Measurements from ENCODE around the gene ERLEC1. TPM values are rescaled to one million over a fixed set of nuclear protein-coding genes. Genes with fewer than 3 reads are reported as not detected.

ERLEC1 gene
- total RNA-seq, 2 donors from 2014 or later: 70.3 to 73.2 TPM

- no peak overlapping the region for H3K27ac ChIP-seq
- no peak for DNase-seq (ENCODE audit: low spot score)
- H3K4me1 ChIP-seq (replicated peaks): no peaks in the 10 kb centered on the region
- no peak for TF ChIP-seq CTCF (IDR thresholded peaks at IDR 0.05)
- no peak for TF ChIP-seq POLR2A (IDR thresholded peaks at IDR 0.05)
- no peak for TF ChIP-seq POLR2AphosphoS5 (IDR thresholded peaks at IDR 0.05)
- H3K4me3 ChIP-seq: no peak overlapping the region
- intact Hi-C loops (cut with DNase I): no loop called here
- peaks cover 0 to 7% of the 10 kb centered on the region in 2 donors for H3K36me3 ChIP-seq
- H3K27me3 ChIP-seq (replicated peaks; ENCODE audit: insufficient read depth): no peaks in the 10 kb centered on the region
- WGBS: 83% methylated on average over 3 of the region's 3 CpGs
- no peaks in the 10 kb centered on the region for H3K9me3 ChIP-seq
Measured at GRCh38 chr2:53811601-53812000, 24.8 kb downstream of the ERLEC1 start.

DNA sequence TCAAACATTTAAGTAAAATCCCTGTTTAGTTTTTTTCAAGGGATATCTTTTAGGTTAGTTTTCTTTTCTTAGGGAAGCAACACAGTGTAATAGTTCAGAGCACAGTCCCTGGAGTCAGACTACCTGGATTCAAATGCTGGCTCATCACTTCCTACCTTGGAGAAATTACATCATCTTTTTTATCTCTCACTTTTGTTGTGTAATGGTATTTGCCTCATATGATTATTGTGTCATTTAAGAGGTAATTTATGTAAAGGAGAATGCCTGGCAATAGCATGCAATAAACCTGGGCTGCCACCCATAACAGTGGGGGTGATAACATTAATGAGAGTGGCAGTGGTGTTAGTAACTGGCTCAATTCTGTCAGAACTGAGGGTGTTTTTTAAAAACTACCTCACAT lies 26.3 kb downstream of the ERLEC1 start:
- Histone ChIP-seq H3K4me1 (replicated peaks) (no peaks in the 10 kb centered on the region), H3K4me3 (no peak overlapping the region), H3K27ac (no peak overlapping the region), H3K36me3 (peaks cover 0 to 6% of the 10 kb centered on the region in 2 donors), H3K9me3 (no peaks in the 10 kb centered on the region), H3K27me3 (replicated peaks; ENCODE audit: insufficient read depth) (no peaks in the 10 kb centered on the region)
- no peak for DNase-seq (ENCODE audit: low spot score)
- intact Hi-C loops (cut with DNase I): no loop called here
- TF ChIP-seq CTCF (IDR thresholded peaks at IDR 0.05) (no peak), POLR2A (IDR thresholded peaks at IDR 0.05) (no peak), POLR2AphosphoS5 (IDR thresholded peaks at IDR 0.05) (no peak)

- Histone ChIP-seq H3K36me3 (no peaks in the 10 kb centered on the region), H3K27ac (no peak overlapping the region), H3K4me3 (no peak overlapping the region), H3K27me3 (replicated peaks; ENCODE audit: insufficient read depth) (no peaks in the 10 kb centered on the region), H3K9me3 (no peaks in the 10 kb centered on the region), H3K4me1 (replicated peaks) (no peaks in the 10 kb centered on the region)
- intact Hi-C loops (cut with DNase I): no loop called here
- 78% methylated on average over 3 of the region's 3 CpGs for WGBS
- DNase-seq (ENCODE audit: low spot score): no peak
- TF ChIP-seq POLR2AphosphoS5 (IDR thresholded peaks at IDR 0.05): no peak
- TF ChIP-seq CTCF (IDR thresholded peaks at IDR 0.05): no peak
- TF ChIP-seq POLR2A (IDR thresholded peaks at IDR 0.05): no peak
Measured at GRCh38 chr2:53818854-53819435, 32.1 kb downstream of the ERLEC1 start.

- no peak for DNase-seq (ENCODE audit: low spot score)
- Histone ChIP-seq H3K27ac (no peak overlapping the region), H3K9me3 (no peaks in the 10 kb centered on the region), H3K36me3 (no peaks in the 10 kb centered on the region), H3K4me1 (replicated peaks) (no peaks in the 10 kb centered on the region), H3K27me3 (replicated peaks; ENCODE audit: insufficient read depth) (no peaks in the 10 kb centered on the region), H3K4me3 (no peak overlapping the region)
- TF ChIP-seq POLR2AphosphoS5 (IDR thresholded peaks at IDR 0.05) (no peak), POLR2A (IDR thresholded peaks at IDR 0.05) (no peak), CTCF (IDR thresholded peaks at IDR 0.05) (no peak)
- intact Hi-C loops (cut with DNase I): no loop called here
- WGBS: 63% methylated on average over 4 of the region's 4 CpGs
Measured at GRCh38 chr2:53819634-53820033, 32.8 kb downstream of the ERLEC1 start.

GRCh38 chr2:53820048-53820447 lies 33.2 kb downstream of the ERLEC1 start:
- no peaks in the 10 kb centered on the region for H3K27me3 ChIP-seq (replicated peaks; ENCODE audit: insufficient read depth)
- no peaks in the 10 kb centered on the region for H3K36me3 ChIP-seq
- H3K4me1 ChIP-seq (replicated peaks): no peaks in the 10 kb centered on the region
- intact Hi-C loops (cut with DNase I): no loop called here
- H3K27ac ChIP-seq: no peak overlapping the region
- no peak for TF ChIP-seq POLR2AphosphoS5 (IDR thresholded peaks at IDR 0.05)
- no peak for TF ChIP-seq POLR2A (IDR thresholded peaks at IDR 0.05)
- TF ChIP-seq CTCF (IDR thresholded peaks at IDR 0.05): no peak
- H3K9me3 ChIP-seq: no peaks in the 10 kb centered on the region
- 79% methylated on average over 9 of the region's 9 CpGs for WGBS
- no peak overlapping the region for H3K4me3 ChIP-seq
- no peak for DNase-seq (ENCODE audit: low spot score)

All from prostate gland (tissue), 2 donors.